ENCODE measurements around the gene NCEH1. TPM values are rescaled to one million over a fixed set of nuclear protein-coding genes. Genes with fewer than 3 reads are reported as not detected.
A peak's percentile ranks its signal among the peaks of the same experiment; 100 is the strongest.

NCEH1 gene
- total and polyA plus RNA-seq, 2 of the 13 experiments (the other 11 are each of a cell fraction or from before 2014, with no cell fraction given): 12.9 to 21.4 TPM

DNA sequence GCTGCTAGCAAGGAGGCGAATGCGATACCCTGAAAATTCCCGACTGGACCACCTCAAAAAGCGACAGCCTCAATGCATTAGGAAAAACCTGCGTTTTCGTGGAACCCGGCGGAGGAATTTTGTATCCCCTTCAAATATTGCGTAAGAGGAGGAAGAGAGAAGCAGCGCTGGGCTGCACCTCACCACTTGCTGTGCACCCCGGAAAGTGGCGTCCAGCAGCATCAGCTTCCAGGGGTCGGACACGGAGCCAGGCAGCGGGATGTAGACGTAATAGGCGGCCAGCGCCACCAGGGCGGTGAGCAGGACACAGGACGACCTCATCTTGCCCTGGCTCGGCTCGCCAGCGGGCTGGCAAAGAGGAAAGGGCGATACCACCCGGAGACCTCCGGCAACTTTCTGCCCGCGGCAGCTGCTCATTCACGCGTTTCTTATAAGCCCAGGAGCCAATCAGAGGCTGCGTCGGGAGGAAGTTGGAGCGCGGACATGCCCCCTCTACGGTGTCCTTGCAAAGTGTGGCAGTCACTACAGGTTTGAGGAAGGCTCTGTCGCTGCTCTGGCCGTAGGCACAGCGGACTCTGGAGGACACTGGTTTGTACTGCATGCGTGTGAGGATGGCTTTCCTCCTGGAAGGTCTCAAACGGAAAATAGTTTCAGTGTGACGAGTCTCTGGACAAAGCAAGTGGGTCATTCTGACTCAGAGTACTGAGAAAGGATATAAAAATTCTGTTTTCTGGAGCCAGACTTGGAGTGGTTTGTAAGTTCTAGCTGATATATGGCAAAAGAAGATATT is at the start of gene NCEH1 (continued):
- TF ChIP-seq, protein P1, sequence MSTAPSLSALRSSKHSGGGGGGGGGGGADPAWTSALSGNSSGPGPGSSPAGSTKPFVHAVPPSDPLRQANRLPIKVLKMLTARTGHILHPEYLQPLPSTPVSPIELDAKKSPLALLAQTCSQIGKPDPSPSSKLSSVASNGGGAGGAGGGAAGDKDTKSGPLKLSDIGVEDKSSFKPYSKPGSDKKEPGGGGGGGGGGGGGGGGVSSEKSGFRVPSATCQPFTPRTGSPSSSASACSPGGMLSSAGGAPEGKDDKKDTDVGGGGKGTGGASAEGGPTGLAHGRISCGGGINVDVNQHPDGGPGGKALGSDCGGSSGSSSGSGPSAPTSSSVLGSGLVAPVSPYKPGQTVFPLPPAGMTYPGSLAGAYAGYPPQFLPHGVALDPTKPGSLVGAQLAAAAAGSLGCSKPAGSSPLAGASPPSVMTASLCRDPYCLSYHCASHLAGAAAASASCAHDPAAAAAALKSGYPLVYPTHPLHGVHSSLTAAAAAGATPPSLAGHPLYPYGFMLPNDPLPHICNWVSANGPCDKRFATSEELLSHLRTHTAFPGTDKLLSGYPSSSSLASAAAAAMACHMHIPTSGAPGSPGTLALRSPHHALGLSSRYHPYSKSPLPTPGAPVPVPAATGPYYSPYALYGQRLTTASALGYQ (CRISPR knock-in tag; IDR thresholded peaks at IDR 0.05): no peak; the same call in 1 of the 2 replicates
- peak; percentile 85 for TF ChIP-seq RBFOX2 (IDR thresholded peaks at IDR 0.05; ENCODE audit: low read depth, low read length)
- TF ChIP-seq, protein P2, sequence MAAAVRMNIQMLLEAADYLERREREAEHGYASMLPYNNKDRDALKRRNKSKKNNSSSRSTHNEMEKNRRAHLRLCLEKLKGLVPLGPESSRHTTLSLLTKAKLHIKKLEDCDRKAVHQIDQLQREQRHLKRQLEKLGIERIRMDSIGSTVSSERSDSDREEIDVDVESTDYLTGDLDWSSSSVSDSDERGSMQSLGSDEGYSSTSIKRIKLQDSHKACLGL (CRISPR knock-in tag; IDR thresholded peaks at IDR 0.05): peak; percentile 80
- TF ChIP-seq, protein P3, sequence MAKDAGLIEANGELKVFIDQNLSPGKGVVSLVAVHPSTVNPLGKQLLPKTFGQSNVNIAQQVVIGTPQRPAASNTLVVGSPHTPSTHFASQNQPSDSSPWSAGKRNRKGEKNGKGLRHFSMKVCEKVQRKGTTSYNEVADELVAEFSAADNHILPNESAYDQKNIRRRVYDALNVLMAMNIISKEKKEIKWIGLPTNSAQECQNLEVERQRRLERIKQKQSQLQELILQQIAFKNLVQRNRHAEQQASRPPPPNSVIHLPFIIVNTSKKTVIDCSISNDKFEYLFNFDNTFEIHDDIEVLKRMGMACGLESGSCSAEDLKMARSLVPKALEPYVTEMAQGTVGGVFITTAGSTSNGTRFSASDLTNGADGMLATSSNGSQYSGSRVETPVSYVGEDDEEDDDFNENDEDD (CRISPR knock-in tag; IDR thresholded peaks at IDR 0.05; ENCODE audit: borderline replicate concordance): peak; percentile 64; the same call in 1 of the 2 replicates
- no peak; the same call in 1 of the 2 replicates for TF ChIP-seq ZSCAN9 (CRISPR knock-in tag; IDR thresholded peaks at IDR 0.05; ENCODE audit: borderline replicate concordance)
- TF ChIP-seq HIVEP1 (CRISPR knock-in tag; IDR thresholded peaks at IDR 0.05): 0 out of 2 replicates have a peak, but pooled peaks have one; percentile 25
- no peak for TF ChIP-seq ZMYM3 (CRISPR knock-in tag; IDR thresholded peaks at IDR 0.05)
- no peak for TF ChIP-seq ZNF234 (CRISPR knock-in tag; conservative IDR thresholded peaks at IDR 0.05)
- TF ChIP-seq ZNF782 (CRISPR knock-in tag; IDR thresholded peaks at IDR 0.05; ENCODE audit: borderline replicate concordance): peak; percentile 17; the same call in 1 of the 2 replicates
- TF ChIP-seq ZNF777 (CRISPR knock-in tag; IDR thresholded peaks at IDR 0.05): peak; percentile 67
- no peak for TF ChIP-seq ZNF367 (CRISPR knock-in tag; IDR thresholded peaks at IDR 0.05; ENCODE audit: borderline replicate concordance)
- TF ChIP-seq, protein P4, sequence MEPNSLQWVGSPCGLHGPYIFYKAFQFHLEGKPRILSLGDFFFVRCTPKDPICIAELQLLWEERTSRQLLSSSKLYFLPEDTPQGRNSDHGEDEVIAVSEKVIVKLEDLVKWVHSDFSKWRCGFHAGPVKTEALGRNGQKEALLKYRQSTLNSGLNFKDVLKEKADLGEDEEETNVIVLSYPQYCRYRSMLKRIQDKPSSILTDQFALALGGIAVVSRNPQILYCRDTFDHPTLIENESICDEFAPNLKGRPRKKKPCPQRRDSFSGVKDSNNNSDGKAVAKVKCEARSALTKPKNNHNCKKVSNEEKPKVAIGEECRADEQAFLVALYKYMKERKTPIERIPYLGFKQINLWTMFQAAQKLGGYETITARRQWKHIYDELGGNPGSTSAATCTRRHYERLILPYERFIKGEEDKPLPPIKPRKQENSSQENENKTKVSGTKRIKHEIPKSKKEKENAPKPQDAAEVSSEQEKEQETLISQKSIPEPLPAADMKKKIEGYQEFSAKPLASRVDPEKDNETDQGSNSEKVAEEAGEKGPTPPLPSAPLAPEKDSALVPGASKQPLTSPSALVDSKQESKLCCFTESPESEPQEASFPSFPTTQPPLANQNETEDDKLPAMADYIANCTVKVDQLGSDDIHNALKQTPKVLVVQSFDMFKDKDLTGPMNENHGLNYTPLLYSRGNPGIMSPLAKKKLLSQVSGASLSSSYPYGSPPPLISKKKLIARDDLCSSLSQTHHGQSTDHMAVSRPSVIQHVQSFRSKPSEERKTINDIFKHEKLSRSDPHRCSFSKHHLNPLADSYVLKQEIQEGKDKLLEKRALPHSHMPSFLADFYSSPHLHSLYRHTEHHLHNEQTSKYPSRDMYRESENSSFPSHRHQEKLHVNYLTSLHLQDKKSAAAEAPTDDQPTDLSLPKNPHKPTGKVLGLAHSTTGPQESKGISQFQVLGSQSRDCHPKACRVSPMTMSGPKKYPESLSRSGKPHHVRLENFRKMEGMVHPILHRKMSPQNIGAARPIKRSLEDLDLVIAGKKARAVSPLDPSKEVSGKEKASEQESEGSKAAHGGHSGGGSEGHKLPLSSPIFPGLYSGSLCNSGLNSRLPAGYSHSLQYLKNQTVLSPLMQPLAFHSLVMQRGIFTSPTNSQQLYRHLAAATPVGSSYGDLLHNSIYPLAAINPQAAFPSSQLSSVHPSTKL (CRISPR knock-in tag; IDR thresholded peaks at IDR 0.05): peak; percentile 65; the same call in 1 of the 2 replicates
- TF ChIP-seq, protein P5, sequence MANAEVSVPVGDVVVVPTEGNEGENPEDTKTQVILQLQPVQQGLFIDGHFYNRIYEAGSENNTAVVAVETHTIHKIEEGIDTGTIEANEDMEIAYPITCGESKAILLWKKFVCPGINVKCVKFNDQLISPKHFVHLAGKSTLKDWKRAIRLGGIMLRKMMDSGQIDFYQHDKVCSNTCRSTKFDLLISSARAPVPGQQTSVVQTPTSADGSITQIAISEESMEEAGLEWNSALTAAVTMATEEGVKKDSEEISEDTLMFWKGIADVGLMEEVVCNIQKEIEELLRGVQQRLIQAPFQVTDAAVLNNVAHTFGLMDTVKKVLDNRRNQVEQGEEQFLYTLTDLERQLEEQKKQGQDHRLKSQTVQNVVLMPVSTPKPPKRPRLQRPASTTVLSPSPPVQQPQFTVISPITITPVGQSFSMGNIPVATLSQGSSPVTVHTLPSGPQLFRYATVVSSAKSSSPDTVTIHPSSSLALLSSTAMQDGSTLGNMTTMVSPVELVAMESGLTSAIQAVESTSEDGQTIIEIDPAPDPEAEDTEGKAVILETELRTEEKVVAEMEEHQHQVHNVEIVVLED (CRISPR knock-in tag; IDR thresholded peaks at IDR 0.05; ENCODE audit: borderline replicate concordance): peak; percentile 87
- peak; percentile 89 for TF ChIP-seq KMT2A (CRISPR knock-in tag; IDR thresholded peaks at IDR 0.05)
